WERI-Rb-1 (cell line): Measurements from ENCODE around the gene NUTM1.

Source experiments
- DNase-seq: peaks from one replicate; pipeline ENCODE4 v3.0.0-alpha.2; 2020
- H3K27ac ChIP-seq: fragments of 250-450 bp; sonication (Bioruptor Pico); 2 replicates; pipeline ENCODE4 v1.5.1; 2020; ENCODE audit warnings: mild to moderate bottlenecking, moderate library complexity
- H3K27me3 ChIP-seq: fragments of 250-450 bp; sonication (Bioruptor Pico); 2 replicates; pipeline ENCODE4 v1.5.1; 2021; ENCODE audit warnings: mild to moderate bottlenecking, low read depth, moderate library complexity; ENCODE audit not compliant: insufficient read depth, severe bottlenecking
- H3K36me3 ChIP-seq: fragments of 250-450 bp; sonication (Bioruptor Pico); 2 replicates; pipeline ENCODE4 v1.5.1; 2020; ENCODE audit warnings: mild to moderate bottlenecking, moderate library complexity
- H3K4me3 ChIP-seq: 2 replicates; pipeline ENCODE4 v1.5.1; 2011; ENCODE audit warnings: low read depth, mild to moderate bottlenecking, control low read depth, low read length
- H3K9me3 ChIP-seq: fragments of 250-450 bp; sonication (Bioruptor Pico); 2 replicates; pipeline ENCODE4 v1.5.1; 2021; ENCODE audit warnings: mild to moderate bottlenecking, moderate library complexity; ENCODE audit not compliant: severe bottlenecking
- CTCF ChIP-seq: IDR thresholded peaks from 2 replicates; pipeline ENCODE4 v1.5.1; 2011; ENCODE audit warnings: low read depth, mild to moderate bottlenecking, control low read depth, inconsistent platforms, low read length

The NUTM1 gene

GRCh38 chr15:34342737-34343575 is at the start of gene NUTM1, which contains the start of gene NOP10:
Gene NUTM1 (plus strand): TSS chr15:34343315. CDS start chr15:34343697, 382 bp downstream.
Gene NOP10 (minus strand): TSS chr15:34343136. CDS start chr15:34343073, 63 bp downstream.
- peak; percentile 92 for DNase-seq
- Histone ChIP-seq H3K27ac (peak within 1 kb of the TSS; percentile 84), H3K4me3 (peak within 1 kb of the TSS; percentile 76), H3K9me3 (no peaks in the 10 kb centered on the region), H3K27me3 (no peaks in the 10 kb centered on the region), H3K36me3 (peaks cover 16% of the 10 kb centered on the region)
- peak; percentile 90 for TF ChIP-seq CTCF

- Histone ChIP-seq H3K27ac (no peak overlapping the region), H3K4me3 (no peak overlapping the region), H3K9me3 (no peaks in the 10 kb centered on the region), H3K27me3 (no peaks in the 10 kb centered on the region), H3K36me3 (peaks cover 3% of the 10 kb centered on the region; the same call in 1 of the 2 replicates)
- no peak for DNase-seq
- no peak for TF ChIP-seq CTCF
Observed at GRCh38 chr15:34297059-34297458, 46.1 kb upstream of the NUTM1 start.

GRCh38 chr15:34301058-34301457 is 42.1 kb upstream of the NUTM1 start:
- Histone ChIP-seq H3K27ac (no peak overlapping the region), H3K9me3 (no peaks in the 10 kb centered on the region), H3K4me3 (no peak overlapping the region), H3K36me3 (no peaks in the 10 kb centered on the region), H3K27me3 (no peaks in the 10 kb centered on the region)
- TF ChIP-seq CTCF: no peak
- no peak for DNase-seq

GRCh38 chr15:34304613-34305012 is 38.5 kb upstream of the NUTM1 start:
- Histone ChIP-seq H3K36me3 (no peaks in the 10 kb centered on the region; the same call in 1 of the 2 replicates), H3K9me3 (no peaks in the 10 kb centered on the region), H3K27ac (no peak overlapping the region), H3K4me3 (no peak overlapping the region), H3K27me3 (no peaks in the 10 kb centered on the region)
- TF ChIP-seq CTCF: no peak
- DNase-seq: no peak

GRCh38 chr15:34311563-34311962 is 31.6 kb upstream of the NUTM1 start:
- no peak overlapping the region for H3K4me3 ChIP-seq
- TF ChIP-seq CTCF: no peak
- no peaks in the 10 kb centered on the region; the same call in 1 of the 2 replicates for H3K36me3 ChIP-seq
- no peaks in the 10 kb centered on the region for H3K27me3 ChIP-seq
- no peak for DNase-seq
- H3K27ac ChIP-seq: no peak overlapping the region
- no peaks in the 10 kb centered on the region for H3K9me3 ChIP-seq
